ENCODE measurements around the gene SMTNL2. TPM values are rescaled to one million over a fixed set of nuclear protein-coding genes. Genes with fewer than 3 reads are reported as not detected.

The SMTNL2 gene
- polyA plus RNA-seq, 4 donors, result 55.0 to 66.4 (median 60.5) TPM

Other genes with a start within 250 kb of the SMTNL2 start
- 10 to 100 TPM; 62.3 to 72.3 (median 65.4) TPM for gene UBE2G1, start 217.9 kb upstream of the SMTNL2 start, polyA plus RNA-seq (ENCODE audit: insufficient read length in 4 of 4)
- 1 to 10 TPM; 2.0 to 2.9 (median 2.3) TPM for gene SPNS3, start 150.6 kb upstream of the SMTNL2 start, polyA plus RNA-seq (ENCODE audit: insufficient read length in 4 of 4)
- 10 to 100 TPM; 31.2 to 52.7 (median 44.5) TPM for gene SPNS2, start 85.6 kb upstream of the SMTNL2 start, polyA plus RNA-seq (ENCODE audit: insufficient read length in 4 of 4)
- 10 to 100 TPM; 34.7 to 49.4 (median 40.0) TPM for gene MYBBP1A, start 29.1 kb upstream of the SMTNL2 start, polyA plus RNA-seq (ENCODE audit: insufficient read length in 4 of 4)
- 10 to 100 TPM in 1 of 4 donors, 1 to 10 TPM in 3; 6.1 to 11.3 (median 8.2) TPM for gene GGT6, start 24.0 kb upstream of the SMTNL2 start, polyA plus RNA-seq (ENCODE audit: insufficient read length in 4 of 4)
- 1 to 10 TPM in 1 of 4 donors, under 1 TPM in 3; 0.17 to 1.1 (median 0.38) TPM for gene ALOX15, start 57.1 kb downstream of the SMTNL2 start, polyA plus RNA-seq (ENCODE audit: insufficient read length in 4 of 4)
- 10 to 100 TPM; 40.8 to 55.7 (median 50.3) TPM for gene PELP1, start 119.6 kb downstream of the SMTNL2 start, polyA plus RNA-seq (ENCODE audit: insufficient read length in 4 of 4)
- 10 to 100 TPM; 29.2 to 34.7 (median 31.2) TPM for gene ARRB2, start 126.1 kb downstream of the SMTNL2 start, polyA plus RNA-seq (ENCODE audit: insufficient read length in 4 of 4)
- 10 to 100 TPM; 24.0 to 28.8 (median 27.1) TPM for gene MED11, start 146.9 kb downstream of the SMTNL2 start, polyA plus RNA-seq (ENCODE audit: insufficient read length in 4 of 4)
- under 1 TPM; 0.41 to 0.95 (median 0.45) TPM for gene ZMYND15, start 155.3 kb downstream of the SMTNL2 start, polyA plus RNA-seq (ENCODE audit: insufficient read length in 4 of 4)
- 10 to 100 TPM; 12.5 to 15.6 (median 13.8) TPM for gene CXCL16, start 155.4 kb downstream of the SMTNL2 start, polyA plus RNA-seq (ENCODE audit: insufficient read length in 4 of 4)
- gene TM4SF5, start 187.4 kb downstream of the SMTNL2 start, polyA plus RNA-seq (ENCODE audit: insufficient read length in 4 of 4), result 1 to 10 TPM in 3 of 4 donors, under 1 TPM in 1; 0.97 to 3.5 (median 1.9) TPM
- 1 to 10 TPM in 1 of 4 donors, under 1 TPM in 3; 0.31 to 1.1 (median 0.42) TPM for gene VMO1, start 201.8 kb downstream of the SMTNL2 start, polyA plus RNA-seq (ENCODE audit: insufficient read length in 4 of 4)
- gene GLTPD2, start 204.4 kb downstream of the SMTNL2 start, polyA plus RNA-seq (ENCODE audit: insufficient read length in 4 of 4), result 10 to 100 TPM in 1 of 4 donors, 1 to 10 TPM in 3; 3.8 to 14.9 (median 5.7) TPM
- gene PSMB6, start 211.6 kb downstream of the SMTNL2 start, polyA plus RNA-seq (ENCODE audit: insufficient read length in 4 of 4), result 100 to 1,000 TPM; 114 to 153 (median 122) TPM
- 10 to 100 TPM; 36.2 to 39.4 (median 38.5) TPM for gene PLD2, start 222.6 kb downstream of the SMTNL2 start, polyA plus RNA-seq (ENCODE audit: insufficient read length in 4 of 4)
- gene MINK1, start 248.8 kb downstream of the SMTNL2 start, polyA plus RNA-seq (ENCODE audit: insufficient read length in 4 of 4), result 10 to 100 TPM; 56.6 to 69.2 (median 59.0) TPM

Measured in right renal pelvis (tissue), 4 donors.